Testis (tissue), 3 donors: ENCODE measurements around the gene RASAL3. TPM values are rescaled to one million over a fixed set of nuclear protein-coding genes. Genes with fewer than 3 reads are reported as not detected.

ENCODE experiments used
- DNase-seq: peaks from one replicate; pipeline ENCODE4 v3.0.0-alpha.2; 2019
- H3K27ac ChIP-seq, 2 donors: fragments of 200-600 bp; sonication (generic); one replicate each; pipeline ENCODE4 v1.5.1; 2019
- H3K27me3 ChIP-seq: fragments of 200-600 bp; sonication (generic); one replicate; pipeline ENCODE4 v1.5.1; 2019
- H3K36me3 ChIP-seq: fragments of 200-600 bp; sonication (generic); one replicate; pipeline ENCODE4 v1.5.1; 2017; ENCODE audit warnings: low read depth; ENCODE audit errors: missing control alignments
- H3K4me1 ChIP-seq: fragments of 200-600 bp; sonication (generic); one replicate; pipeline ENCODE4 v1.5.1; 2019
- H3K4me3 ChIP-seq, 2 donors: fragments of 200-600 bp; sonication (generic); one replicate each; pipeline ENCODE4 v1.5.1; 2017 to 2019
- H3K9me3 ChIP-seq: fragments of 200-600 bp; sonication (generic); one replicate; pipeline ENCODE4 v1.5.1; 2017
- POLR2A ChIP-seq: fragments of 450-650 bp; IDR thresholded peaks from one replicate; pipeline ENCODE4 v1.6.1; 2017; ENCODE audit warnings: antibody characterized with exemption, mild to moderate bottlenecking, moderate library complexity
- WGBS, 2 donors: methylation state at CpG; one replicate each; pipeline ENCODE4 v1.1.5; 2018; 5-methylcytosine and 5-hydroxymethylcytosine counted together
- intact Hi-C: fragments of 100-400 bp; cut with DNase I; formaldehyde crosslinking; loops from one replicate; pipeline ENCODE4 v1.15.1; 2023; ENCODE audit warnings: low total_unique reads
- polyA plus RNA-seq: library from polyadenylated mRNA; stranded (reverse); fragments of 350-450 nt; fragmentation: Illumina TruSeq; extraction: RNeasy Lipid Tissue Mini Kit (QIAGEN cat#74804); gene quantifications from one replicate; pipeline ENCODE4 v1.2.3, GENCODE V29; 2014; ENCODE audit warnings: low read depth, low replicate concordance; ENCODE audit not compliant: insufficient read depth
- total RNA-seq, 2 donors: library from RNA; depleted of rRNA; stranded (reverse); fragments of >200 nt; gene quantifications; one replicate each; pipeline ENCODE4 v1.2.3, GENCODE V29; 2016
- TF ChIP-seq, protein P1 (sequence below), 3 experiments: fragments of 450-650 bp in 2 of 3; fragments of 200-600 bp in 1 of 3; sonication (generic) in 1 of 3; IDR thresholded peaks; one replicate each; pipeline ENCODE4 v1.5.1; 2016 to 2019; ENCODE audit warnings: antibody characterized with exemption in 3 of 3, mild to moderate bottlenecking in 2 of 3, moderate library complexity in 1 of 3

RASAL3 gene
- total and polyA plus RNA-seq, 3 donors from 2014 or later = 1.4 to 2.7 (median 2.0) TPM

GRCh38 chr19:15498910-15499309, 34.6 kb upstream of the RASAL3 start:
- 38 to 47% methylated on average over 6 of the region's 6 CpGs for WGBS, 2 donors
- Histone ChIP-seq H3K36me3 (no peaks in the 10 kb centered on the region), H3K27ac (no peak overlapping the region), H3K4me1 (no peaks in the 10 kb centered on the region), H3K9me3 (no peaks in the 10 kb centered on the region), H3K4me3 (no peak overlapping the region), H3K27me3 (no peaks in the 10 kb centered on the region)
- DNase-seq = no peak
- intact Hi-C loops = no loop called here
- TF ChIP-seq POLR2A = no peak
- TF ChIP-seq, protein P1, sequence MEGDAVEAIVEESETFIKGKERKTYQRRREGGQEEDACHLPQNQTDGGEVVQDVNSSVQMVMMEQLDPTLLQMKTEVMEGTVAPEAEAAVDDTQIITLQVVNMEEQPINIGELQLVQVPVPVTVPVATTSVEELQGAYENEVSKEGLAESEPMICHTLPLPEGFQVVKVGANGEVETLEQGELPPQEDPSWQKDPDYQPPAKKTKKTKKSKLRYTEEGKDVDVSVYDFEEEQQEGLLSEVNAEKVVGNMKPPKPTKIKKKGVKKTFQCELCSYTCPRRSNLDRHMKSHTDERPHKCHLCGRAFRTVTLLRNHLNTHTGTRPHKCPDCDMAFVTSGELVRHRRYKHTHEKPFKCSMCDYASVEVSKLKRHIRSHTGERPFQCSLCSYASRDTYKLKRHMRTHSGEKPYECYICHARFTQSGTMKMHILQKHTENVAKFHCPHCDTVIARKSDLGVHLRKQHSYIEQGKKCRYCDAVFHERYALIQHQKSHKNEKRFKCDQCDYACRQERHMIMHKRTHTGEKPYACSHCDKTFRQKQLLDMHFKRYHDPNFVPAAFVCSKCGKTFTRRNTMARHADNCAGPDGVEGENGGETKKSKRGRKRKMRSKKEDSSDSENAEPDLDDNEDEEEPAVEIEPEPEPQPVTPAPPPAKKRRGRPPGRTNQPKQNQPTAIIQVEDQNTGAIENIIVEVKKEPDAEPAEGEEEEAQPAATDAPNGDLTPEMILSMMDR (IDR thresholded peaks at IDR 0.05) = no peak

GRCh38 chr19:15498156-15498858, 34.0 kb upstream of the RASAL3 start:
- Histone ChIP-seq H3K9me3 (no peaks in the 10 kb centered on the region), H3K27me3 (no peaks in the 10 kb centered on the region), H3K36me3 (no peaks in the 10 kb centered on the region), H3K4me1 (no peaks in the 10 kb centered on the region), H3K4me3 (no peak overlapping the region), H3K27ac (no peak overlapping the region)
- TF ChIP-seq POLR2A = no peak
- TF ChIP-seq, protein P1 (IDR thresholded peaks at IDR 0.05) = no peak
- intact Hi-C loops = no loop called here
- DNase-seq = no peak
- WGBS, 2 donors = 67 to 68% methylated on average over 10 of the region's 10 CpGs

DNA sequence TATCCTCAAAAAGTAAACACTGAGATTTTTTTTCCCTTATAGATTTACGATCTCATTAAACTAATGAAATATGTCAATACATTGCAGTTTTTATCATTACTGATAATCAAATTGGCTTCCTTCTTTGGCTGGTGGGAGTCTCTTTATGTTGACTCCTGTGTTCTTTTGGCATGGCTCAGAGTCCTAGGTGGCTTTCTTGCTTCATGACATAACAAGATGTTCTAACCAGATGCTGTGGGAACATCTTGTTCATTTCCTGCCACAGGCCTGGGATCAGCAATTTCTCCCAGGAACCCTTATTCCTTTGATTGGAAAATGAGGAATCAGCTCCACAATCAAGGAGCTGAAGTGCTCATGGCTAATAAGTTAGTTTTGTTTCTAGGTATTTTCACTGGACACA, 30.8 kb upstream of the RASAL3 start:
- H3K4me1 ChIP-seq = no peaks in the 10 kb centered on the region
- no peaks in the 10 kb centered on the region for H3K36me3 ChIP-seq
- H3K9me3 ChIP-seq = no peaks in the 10 kb centered on the region
- intact Hi-C loops = no loop called here
- no peaks in the 10 kb centered on the region for H3K27me3 ChIP-seq
- DNase-seq = no peak
- no peak overlapping the region for H3K4me3 ChIP-seq
- no peak for TF ChIP-seq POLR2A
- TF ChIP-seq, protein P1 (IDR thresholded peaks at IDR 0.05) = no peak
- H3K27ac ChIP-seq = no peak overlapping the region
- 58 to 62% methylated on average over 1 of the region's 1 CpG for WGBS, 2 donors

GRCh38 chr19:15488489-15489226, 24.3 kb upstream of the RASAL3 start:
- no peak for DNase-seq
- TF ChIP-seq, protein P1 (IDR thresholded peaks at IDR 0.05) = no peak
- no peak for TF ChIP-seq POLR2A
- intact Hi-C loops = no loop called here
- no peaks in the 10 kb centered on the region for H3K4me1 ChIP-seq
- H3K27me3 ChIP-seq = no peaks in the 10 kb centered on the region
- H3K4me3 ChIP-seq = no peak overlapping the region
- no peaks in the 10 kb centered on the region for H3K9me3 ChIP-seq
- H3K27ac ChIP-seq = no peak overlapping the region
- H3K36me3 ChIP-seq = no peaks in the 10 kb centered on the region
- 67% methylated on average over 13 of the region's 13 CpGs for WGBS, 2 donors
